Lower lobe of right lung (tissue), 2 donors: ENCODE data around the gene YDJC. TPM values are rescaled to one million over a fixed set of nuclear protein-coding genes. Genes with fewer than 3 reads are reported as not detected.

Source experiments
- ATAC-seq, 2 donors: fragments of 200-7000 bp; cut with Tn5 transposase; one replicate each; pipeline ENCODE4 v1.9.1; 2020 to 2022; ENCODE audit warnings: mild to moderate bottlenecking in 2 of 2, moderate library complexity in 2 of 2
- DNase-seq: peaks from one replicate; pipeline ENCODE4 v3.0.0-alpha.2; 2020
- H3K27ac ChIP-seq: fragments of 200-600 bp; one replicate; pipeline ENCODE4 v1.8.0; 2022
- H3K27me3 ChIP-seq: fragments of 200-600 bp; one replicate; pipeline ENCODE4 v1.8.0; 2022; ENCODE audit warnings: low read depth
- H3K36me3 ChIP-seq: fragments of 200-600 bp; one replicate; pipeline ENCODE4 v1.8.0; 2022; ENCODE audit warnings: mild to moderate bottlenecking
- H3K4me1 ChIP-seq: fragments of 200-600 bp; one replicate; pipeline ENCODE4 v1.8.0; 2022
- H3K4me3 ChIP-seq: fragments of 200-600 bp; one replicate; pipeline ENCODE4 v1.8.0; 2022; ENCODE audit warnings: mild to moderate bottlenecking
- H3K9me3 ChIP-seq: fragments of 200-600 bp; one replicate; pipeline ENCODE4 v1.8.0; 2022
- intact Hi-C: fragments of 100-400 bp; cut with DNase I; formaldehyde crosslinking; loops from one replicate; pipeline ENCODE4 v1.11.0; 2022
- total RNA-seq: library from RNA; stranded (reverse); fragmentation: NEBNext Ultra II Directional; extraction: Animal tissue kit (Norgen Biotek cat#: 25700); gene quantifications from one replicate; pipeline ENCODE4 v1.2.1, GENCODE V29; 2021
- TF ChIP-seq, protein P1 (sequence below): fragments of 200-600 bp; IDR thresholded peaks from one replicate; pipeline ENCODE4 v1.8.0; 2022; ENCODE audit warnings: antibody characterized with exemption, mild to moderate bottlenecking
- donor health status: DM: no; HTN: yes; CAD: no; lungs with severe emphysema.

The YDJC gene
- total RNA-seq, 1 donor from 2014 or later, result 13.1 TPM

GRCh38 chr22:21632237-21632895, 2.5 kb upstream of the YDJC start, which contains the start of gene CCDC116:
TSS of gene CCDC116 (plus strand) at chr22:21632760. CDS start at chr22:21633182, 422 bp downstream.
- TF ChIP-seq, protein P1, sequence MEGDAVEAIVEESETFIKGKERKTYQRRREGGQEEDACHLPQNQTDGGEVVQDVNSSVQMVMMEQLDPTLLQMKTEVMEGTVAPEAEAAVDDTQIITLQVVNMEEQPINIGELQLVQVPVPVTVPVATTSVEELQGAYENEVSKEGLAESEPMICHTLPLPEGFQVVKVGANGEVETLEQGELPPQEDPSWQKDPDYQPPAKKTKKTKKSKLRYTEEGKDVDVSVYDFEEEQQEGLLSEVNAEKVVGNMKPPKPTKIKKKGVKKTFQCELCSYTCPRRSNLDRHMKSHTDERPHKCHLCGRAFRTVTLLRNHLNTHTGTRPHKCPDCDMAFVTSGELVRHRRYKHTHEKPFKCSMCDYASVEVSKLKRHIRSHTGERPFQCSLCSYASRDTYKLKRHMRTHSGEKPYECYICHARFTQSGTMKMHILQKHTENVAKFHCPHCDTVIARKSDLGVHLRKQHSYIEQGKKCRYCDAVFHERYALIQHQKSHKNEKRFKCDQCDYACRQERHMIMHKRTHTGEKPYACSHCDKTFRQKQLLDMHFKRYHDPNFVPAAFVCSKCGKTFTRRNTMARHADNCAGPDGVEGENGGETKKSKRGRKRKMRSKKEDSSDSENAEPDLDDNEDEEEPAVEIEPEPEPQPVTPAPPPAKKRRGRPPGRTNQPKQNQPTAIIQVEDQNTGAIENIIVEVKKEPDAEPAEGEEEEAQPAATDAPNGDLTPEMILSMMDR, result no peak
- ATAC-seq, result no peak
- Histone ChIP-seq H3K9me3 (no peaks in the 10 kb centered on the region), H3K27ac (no peak within 1 kb of the TSS), H3K27me3 (no peaks in the 10 kb centered on the region), H3K4me3 (no peak within 1 kb of the TSS), H3K4me1 (peaks cover 18% of the 10 kb centered on the region), H3K36me3 (peaks cover 9% of the 10 kb centered on the region)
- DNase-seq, result peak; percentile 70
- intact Hi-C loops, result no loop called here

- H3K27ac ChIP-seq, result no peak overlapping the region
- no peaks in the 10 kb centered on the region for H3K27me3 ChIP-seq
- TF ChIP-seq, protein P1, result no peak
- intact Hi-C loops, result no loop called here
- peaks cover 18% of the 10 kb centered on the region for H3K4me1 ChIP-seq
- H3K9me3 ChIP-seq, result no peaks in the 10 kb centered on the region
- no peak for ATAC-seq
- peaks cover 12% of the 10 kb centered on the region for H3K36me3 ChIP-seq
- DNase-seq, result no peak
- no peak overlapping the region for H3K4me3 ChIP-seq
These were observed 1.2 kb upstream of the YDJC start for GRCh38 chr22:21631025-21631424.

- Histone ChIP-seq H3K36me3 (peaks cover 15% of the 10 kb centered on the region), H3K4me1 (peaks cover 35% of the 10 kb centered on the region), H3K27ac (peak overlapping the region; percentile 82), H3K4me3 (peak overlapping the region; percentile 98), H3K9me3 (no peaks in the 10 kb centered on the region), H3K27me3 (no peaks in the 10 kb centered on the region)
- ATAC-seq (peak; percentile 1 to 2), DNase-seq (no peak)
- TF ChIP-seq, protein P1, result no peak
- intact Hi-C loops, result no loop called here
These were observed 1.2 kb downstream of the YDJC start for GRCh38 chr22:21628386-21629254.

DNA sequence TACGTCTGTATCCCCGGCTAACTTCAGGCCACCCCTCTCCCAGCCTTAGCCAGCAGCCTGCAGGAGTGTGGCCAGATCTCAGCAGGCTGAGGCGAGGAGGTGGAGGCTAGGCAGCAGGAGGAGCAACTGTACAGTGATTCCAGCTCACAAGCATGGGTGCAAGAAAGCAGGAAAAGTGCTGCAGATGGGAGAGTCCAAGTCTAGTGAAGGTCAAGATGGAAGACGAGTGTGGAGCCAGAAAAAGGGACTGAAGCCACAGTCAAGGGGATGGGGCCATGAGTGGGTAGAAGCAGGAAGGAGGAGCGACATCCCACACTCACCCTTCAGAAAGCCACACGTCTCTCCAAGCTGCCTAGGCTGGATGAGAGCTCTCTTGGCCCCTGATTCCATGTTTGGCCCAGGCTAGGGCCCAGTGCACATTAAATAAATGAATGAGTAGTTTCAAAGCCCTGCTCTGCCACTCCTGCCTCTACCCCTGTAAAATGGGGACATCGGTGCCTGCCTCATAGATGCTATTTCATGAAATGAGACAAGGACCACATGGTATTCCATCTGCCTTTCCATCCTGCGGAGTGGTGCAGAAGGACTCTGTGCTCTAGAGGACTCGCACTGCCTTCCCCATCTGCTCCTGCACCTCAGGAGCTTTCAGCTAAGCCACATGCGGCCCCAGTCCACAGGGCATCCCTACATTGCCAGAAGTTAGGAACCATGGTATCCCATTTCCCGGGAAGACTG, 2.9 kb downstream of the YDJC start:
- TF ChIP-seq, protein P1, result no peak
- Histone ChIP-seq H3K36me3 (peaks cover 32% of the 10 kb centered on the region), H3K9me3 (no peaks in the 10 kb centered on the region), H3K4me3 (no peak overlapping the region), H3K4me1 (peaks cover 52% of the 10 kb centered on the region), H3K27ac (no peak overlapping the region), H3K27me3 (no peaks in the 10 kb centered on the region)
- intact Hi-C loops, result no loop called here
- ATAC-seq, result no peak
- DNase-seq, result no peak

DNA sequence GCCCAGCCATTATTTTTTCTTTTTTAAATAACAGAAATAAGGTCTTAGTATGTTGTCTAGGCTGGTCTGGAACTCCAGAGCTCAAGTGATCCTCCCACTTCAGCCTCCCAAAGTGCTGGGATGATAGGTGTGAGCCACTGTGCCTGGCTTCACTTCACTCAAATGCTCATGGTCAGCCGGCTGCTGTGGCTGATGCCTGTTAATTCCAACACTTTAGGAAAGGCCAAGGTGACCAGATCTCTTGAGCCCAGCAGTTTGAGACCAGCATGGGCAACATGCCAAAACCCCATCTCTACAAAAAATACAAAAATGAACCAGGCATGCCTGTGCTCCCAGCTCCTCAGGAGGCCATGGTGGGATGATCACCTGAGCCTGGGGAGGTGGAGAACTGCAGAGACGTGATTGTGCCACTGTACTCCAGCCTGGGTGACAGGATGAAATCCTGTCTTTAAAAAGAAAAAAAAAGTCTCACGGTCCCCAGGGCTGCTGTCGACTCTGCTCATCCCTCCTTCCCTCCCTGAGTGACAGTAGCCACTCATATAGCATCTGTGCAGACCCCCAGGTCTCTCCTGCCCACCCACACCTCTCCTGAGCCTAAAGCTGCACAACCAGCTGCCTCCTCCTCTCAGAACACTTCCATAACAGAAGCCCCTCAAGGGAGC, 3.6 kb downstream of the YDJC start:
- ATAC-seq, result no peak
- DNase-seq, result no peak
- peaks cover 32% of the 10 kb centered on the region for H3K36me3 ChIP-seq
- intact Hi-C loops, result no loop called here
- no peak overlapping the region for H3K4me3 ChIP-seq
- TF ChIP-seq, protein P1, result no peak
- H3K9me3 ChIP-seq, result no peaks in the 10 kb centered on the region
- no peaks in the 10 kb centered on the region for H3K27me3 ChIP-seq
- peaks cover 53% of the 10 kb centered on the region for H3K4me1 ChIP-seq
- no peak overlapping the region for H3K27ac ChIP-seq
